ENCODE data around the gene ANXA4.

DNA sequence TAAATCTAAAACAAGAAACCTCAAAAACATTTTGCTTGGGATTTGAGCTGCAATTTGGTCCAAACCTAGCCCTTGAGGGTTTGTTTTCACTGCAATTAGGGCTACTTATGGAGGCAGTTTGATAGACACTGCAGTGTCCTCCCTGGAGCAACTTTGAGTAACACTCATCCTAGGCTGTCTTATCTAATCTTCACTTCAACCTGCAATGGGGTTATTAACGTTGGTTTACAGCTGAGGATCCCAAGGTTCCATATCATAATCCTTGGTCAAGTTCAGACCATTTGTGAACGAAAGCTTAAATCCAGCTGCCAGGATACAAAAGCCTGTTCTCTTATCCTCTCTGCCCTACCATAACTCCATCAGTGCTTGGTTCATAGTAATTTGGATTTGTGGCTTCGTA is 2.5 kb downstream of the ANXA4 start:
- no peak for TF ChIP-seq POLR2AphosphoS5 (IDR thresholded peaks at IDR 0.05)
- TF ChIP-seq, protein P1, sequence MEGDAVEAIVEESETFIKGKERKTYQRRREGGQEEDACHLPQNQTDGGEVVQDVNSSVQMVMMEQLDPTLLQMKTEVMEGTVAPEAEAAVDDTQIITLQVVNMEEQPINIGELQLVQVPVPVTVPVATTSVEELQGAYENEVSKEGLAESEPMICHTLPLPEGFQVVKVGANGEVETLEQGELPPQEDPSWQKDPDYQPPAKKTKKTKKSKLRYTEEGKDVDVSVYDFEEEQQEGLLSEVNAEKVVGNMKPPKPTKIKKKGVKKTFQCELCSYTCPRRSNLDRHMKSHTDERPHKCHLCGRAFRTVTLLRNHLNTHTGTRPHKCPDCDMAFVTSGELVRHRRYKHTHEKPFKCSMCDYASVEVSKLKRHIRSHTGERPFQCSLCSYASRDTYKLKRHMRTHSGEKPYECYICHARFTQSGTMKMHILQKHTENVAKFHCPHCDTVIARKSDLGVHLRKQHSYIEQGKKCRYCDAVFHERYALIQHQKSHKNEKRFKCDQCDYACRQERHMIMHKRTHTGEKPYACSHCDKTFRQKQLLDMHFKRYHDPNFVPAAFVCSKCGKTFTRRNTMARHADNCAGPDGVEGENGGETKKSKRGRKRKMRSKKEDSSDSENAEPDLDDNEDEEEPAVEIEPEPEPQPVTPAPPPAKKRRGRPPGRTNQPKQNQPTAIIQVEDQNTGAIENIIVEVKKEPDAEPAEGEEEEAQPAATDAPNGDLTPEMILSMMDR (IDR thresholded peaks at IDR 0.05): no peak

All from sigmoid colon (tissue), 4 donors.